Loucy (cell line): ENCODE data around the gene DENND4C.

Experiments
- CTCF ChIP-seq: fragments of 200-600 bp; sonication (generic); conservative IDR thresholded peaks from 2 replicates; pipeline ENCODE4 v1.5.1; 2014; ENCODE audit warnings: mild to moderate bottlenecking, antibody characterized with exemption, low read length
- EZH2phosphoT487 ChIP-seq: fragments of 200-600 bp; IDR thresholded peaks from 2 replicates; pipeline ENCODE4 v1.6.1; 2018; ENCODE audit warnings: antibody characterized with exemption, mild to moderate bottlenecking, moderate library complexity, borderline replicate concordance

GRCh38 chr9:19342947-19343346 is 112.5 kb downstream of the DENND4C start:
- TF ChIP-seq CTCF (no peak), EZH2phosphoT487 (no peak)
